HL-60/S4 (cell line): Measurements from ENCODE around the gene OR5A2.
"Not testable (repeated sequence)": the region's sequence is repeated elsewhere in the genome, so short reads cannot be mapped to it uniquely, and the experiment has no call there.

Experiments
- in situ Hi-C: fragments of 300-500 bp; cut with MboI; formaldehyde crosslinking; loops from 2 replicates; pipeline ENCODE4 v1.14.3; 2022; ENCODE audit warnings: low sequenced_read_pairs

Gene OR5A2

GRCh38 chr11:59400461-59401261, 25.6 kb downstream of the OR5A2 start:
- in situ Hi-C loops, result no loop called here

GRCh38 chr11:59394186-59394585, 32.0 kb downstream of the OR5A2 start:
- in situ Hi-C loops, result no loop called here

DNA sequence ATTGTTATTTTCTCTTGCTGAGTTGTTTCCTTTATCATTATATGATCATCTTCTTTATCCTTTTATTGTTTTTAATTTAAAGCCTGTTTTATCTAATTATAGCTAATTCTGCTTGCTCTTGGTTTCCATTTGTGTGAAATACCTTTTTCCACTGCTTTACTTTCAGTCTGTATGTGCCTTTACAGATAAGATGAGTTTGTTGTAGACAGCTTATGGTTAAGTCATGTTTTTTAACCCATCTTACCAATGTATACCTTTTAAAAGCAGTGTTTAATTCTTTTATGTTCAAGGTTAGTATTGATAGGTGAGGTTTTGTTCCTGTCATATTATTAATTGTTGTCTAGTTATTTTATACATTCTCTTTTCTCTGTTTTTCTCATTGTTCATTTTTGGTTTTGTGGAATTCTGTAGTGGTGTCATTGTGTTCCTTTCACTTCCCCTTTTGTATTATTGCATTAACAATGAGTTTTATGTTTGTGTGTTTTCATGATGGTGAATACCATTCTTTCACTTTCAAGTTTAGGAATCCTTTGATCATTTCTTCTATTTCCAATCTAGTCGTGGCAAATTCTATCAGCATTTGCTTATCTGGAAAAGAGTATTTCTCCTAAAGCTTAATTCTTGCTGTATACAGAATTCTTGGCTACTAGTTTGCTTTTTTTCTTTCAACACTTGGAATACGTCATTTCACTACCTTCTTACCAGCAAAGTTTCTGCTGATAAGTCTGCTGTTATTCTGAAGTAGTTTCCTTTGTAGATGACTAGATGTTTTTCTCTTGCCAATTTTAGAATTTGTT, 45.8 kb downstream of the OR5A2 start:
- in situ Hi-C loops, result no loop called here

- in situ Hi-C loops, result not testable (repeated sequence)
Measured at GRCh38 chr11:59372324-59372723, 53.9 kb downstream of the OR5A2 start.

- in situ Hi-C loops, result no loop called here
Measured at GRCh38 chr11:59368238-59369022, 57.8 kb downstream of the OR5A2 start.
